Activated T-helper 1 cell treated with Interleukin-2 at 50 U/mL for 16 hours (primary cell): ENCODE data around the gene MARCHF10.
"Not testable (repeated sequence)": the region's sequence is repeated elsewhere in the genome, so short reads cannot be mapped to it uniquely, and the experiment has no call there.

Source experiments
- DNase-seq: peaks from one replicate; pipeline ENCODE4 v3.0.0-alpha.2; 2020; ENCODE audit warnings: low read depth

The MARCHF10 gene

DNA sequence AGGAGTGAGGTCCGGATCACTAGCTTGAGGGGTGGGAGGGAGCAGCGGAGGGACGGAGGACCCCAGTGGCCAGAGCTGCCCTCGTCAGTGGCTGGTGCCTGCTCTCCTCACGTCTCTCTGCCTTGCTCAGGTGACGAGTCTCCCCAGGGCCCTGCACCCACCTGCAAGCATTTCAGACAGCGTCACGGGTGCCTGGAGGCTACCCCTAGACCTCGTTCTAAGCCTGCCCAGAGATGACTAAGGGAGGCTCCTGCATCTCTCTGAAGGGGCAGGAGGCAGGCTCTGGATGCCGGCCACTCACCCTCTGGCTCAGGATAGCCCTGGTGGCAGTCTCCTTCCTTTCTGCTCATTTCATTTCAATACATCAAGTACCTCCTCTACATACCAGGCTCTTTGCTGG lies 111.9 kb downstream of the MARCHF10 start:
- no peak for DNase-seq

- not testable (repeated sequence) for DNase-seq
Measured at GRCh38 chr17:62695093-62695738, 112.9 kb downstream of the MARCHF10 start.

- no peak for DNase-seq
Measured at GRCh38 chr17:62693616-62694409, 114.3 kb downstream of the MARCHF10 start.

- DNase-seq, result no peak
Measured at GRCh38 chr17:62692721-62693431, 115.2 kb downstream of the MARCHF10 start.

DNA sequence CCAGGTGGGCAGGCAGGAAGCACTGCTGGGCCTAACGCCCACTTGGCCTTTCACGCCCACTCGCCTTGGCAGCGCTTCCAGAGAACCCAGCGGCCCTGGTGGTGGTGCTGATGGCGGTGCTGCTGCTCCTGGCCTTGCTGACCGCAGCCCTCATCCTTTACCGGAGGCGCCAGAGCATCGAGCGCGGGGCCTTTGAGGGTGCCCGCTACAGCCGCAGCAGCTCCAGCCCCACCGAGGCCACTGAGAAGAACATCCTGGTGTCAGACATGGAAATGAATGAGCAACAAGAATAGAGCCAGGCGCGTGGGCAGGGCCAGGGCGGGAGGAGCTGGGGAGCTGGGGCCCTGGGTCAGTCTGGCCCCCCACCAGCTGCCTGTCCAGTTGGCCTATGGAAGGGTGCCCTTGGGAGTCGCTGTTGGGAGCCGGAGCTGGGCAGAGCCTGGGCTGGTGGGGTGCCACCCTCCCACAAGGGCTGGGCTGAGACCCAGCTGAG lies 115.9 kb downstream of the MARCHF10 start:
- DNase-seq, result no peak

DNA sequence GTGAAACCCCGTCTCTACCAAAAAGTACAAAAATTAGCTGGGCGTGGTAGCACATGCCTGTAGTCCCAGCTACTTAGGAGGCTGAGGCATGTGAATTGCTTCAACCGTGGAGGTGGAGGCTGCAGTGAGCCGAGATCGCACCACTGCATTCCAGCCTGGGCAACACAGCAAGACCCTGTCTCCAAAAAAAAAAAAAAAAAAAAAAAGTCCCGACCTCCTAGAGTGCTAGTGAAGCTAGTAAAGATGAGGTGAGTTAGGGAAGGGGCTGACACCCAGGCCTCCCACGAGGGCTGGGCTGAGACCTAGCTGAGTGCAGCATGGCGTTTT lies 116.6 kb downstream of the MARCHF10 start:
- DNase-seq, result not testable (repeated sequence)

DNA sequence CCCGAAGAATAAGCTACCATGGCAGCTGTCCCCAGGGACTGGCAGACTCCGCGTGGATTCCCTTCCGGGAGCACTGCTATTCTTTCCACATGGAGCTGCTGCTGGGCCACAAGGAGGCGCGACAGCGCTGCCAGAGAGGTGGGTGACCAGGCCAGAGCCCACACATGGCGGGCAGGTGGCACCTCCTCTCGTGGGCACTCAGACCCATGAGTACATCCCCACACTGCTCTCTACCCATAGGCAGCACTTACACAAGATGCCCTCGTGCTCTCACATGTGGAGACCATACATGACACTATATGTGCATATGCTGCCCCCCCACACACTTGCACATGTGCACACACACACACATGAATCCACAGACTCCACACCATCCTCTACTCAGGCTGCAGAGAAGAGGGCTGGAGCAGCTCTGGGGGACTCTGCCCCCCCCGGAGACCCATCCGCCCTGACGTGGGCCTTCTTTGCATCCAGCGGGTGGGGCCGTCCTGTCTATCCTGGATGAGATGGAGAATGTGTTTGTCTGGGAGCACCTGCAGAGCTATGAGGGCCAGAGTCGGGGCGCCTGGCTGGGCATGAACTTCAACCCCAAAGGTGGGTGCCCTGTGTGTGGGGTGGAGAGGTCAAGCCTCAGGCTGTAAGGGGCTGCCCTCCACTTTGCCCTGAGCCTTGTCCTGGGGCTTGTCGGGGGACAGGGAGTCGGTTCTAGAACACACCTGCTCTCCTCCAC lies 117.8 kb downstream of the MARCHF10 start:
- DNase-seq, result no peak

- no peak for DNase-seq
Measured at GRCh38 chr17:62689441-62690167, 118.5 kb downstream of the MARCHF10 start.

DNA sequence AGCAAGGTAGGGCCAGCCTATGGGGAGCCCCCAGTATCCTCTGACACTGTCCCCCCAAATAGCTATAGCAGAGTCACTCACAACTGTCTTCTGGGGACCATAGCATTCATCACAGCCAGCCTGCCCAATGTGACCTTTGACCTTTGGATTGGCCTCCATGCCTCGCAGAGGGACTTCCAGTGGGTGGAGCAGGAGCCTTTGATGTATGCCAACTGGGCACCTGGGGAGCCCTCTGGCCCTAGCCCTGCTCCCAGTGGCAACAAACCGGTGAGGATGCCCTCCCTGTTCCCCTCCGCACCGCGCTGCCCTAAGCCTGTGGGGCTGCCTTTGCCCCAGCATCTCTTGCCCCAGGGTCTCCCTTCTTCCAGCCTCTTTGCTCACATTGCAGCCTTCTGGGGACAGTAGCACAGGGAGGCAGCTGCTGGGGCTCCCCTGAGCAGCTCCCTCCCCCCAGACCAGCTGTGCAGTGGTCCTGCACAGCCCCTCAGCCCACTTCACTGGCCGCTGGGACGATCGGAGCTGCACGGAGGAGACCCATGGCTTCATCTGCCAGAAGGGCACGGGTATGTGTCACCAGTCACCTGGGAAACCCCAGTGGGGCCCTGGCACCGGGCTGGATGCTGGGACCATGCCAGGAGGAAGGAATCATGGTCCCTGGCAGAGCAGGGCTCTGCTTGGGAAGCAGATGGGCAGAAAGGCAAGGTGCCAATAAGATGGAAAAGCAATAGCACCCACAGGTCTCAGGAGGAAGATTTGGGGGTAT lies 119.5 kb downstream of the MARCHF10 start:
- DNase-seq, result no peak

DNA sequence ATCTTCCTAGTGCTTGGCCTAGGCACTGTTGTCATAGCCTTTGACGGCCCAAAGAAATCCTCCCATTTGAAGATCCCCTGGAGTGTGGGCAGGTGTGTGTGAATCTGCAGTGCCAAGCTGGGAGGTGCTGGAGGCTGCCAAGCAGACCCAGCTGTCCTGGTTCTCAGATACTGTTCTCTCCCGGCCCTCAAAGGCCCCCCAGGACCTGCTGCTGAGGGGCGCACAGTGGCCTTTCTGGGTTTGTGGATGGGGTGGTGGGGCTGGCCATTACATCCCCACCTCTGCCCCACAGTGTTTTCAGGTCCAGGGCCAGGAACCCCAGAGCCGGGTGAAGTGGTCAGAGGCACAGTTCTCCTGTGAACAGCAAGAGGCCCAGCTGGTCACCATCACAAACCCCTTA lies 120.1 kb downstream of the MARCHF10 start:
- no peak for DNase-seq

DNA sequence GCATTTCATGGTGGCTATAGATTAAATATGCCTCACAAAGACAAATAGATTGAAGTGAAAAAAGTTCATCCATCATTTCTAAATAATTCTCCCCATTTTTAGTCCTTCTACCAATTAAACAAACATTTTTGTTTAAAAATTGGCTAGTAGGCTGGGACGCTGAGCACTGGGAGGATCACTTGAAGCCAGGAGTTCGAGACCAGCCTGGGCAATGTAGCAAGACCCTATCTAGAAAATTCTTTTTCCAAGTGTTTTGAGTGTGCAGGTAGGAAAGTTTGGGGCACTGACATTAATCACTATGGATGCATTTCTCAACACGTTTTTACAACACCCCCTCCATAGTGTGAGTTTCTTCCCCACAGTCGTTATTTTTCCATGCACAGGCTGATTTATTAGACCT lies 123.9 kb downstream of the MARCHF10 start:
- no peak for DNase-seq

- DNase-seq, result no peak
Measured at GRCh38 chr17:62681939-62682381, 126.2 kb downstream of the MARCHF10 start.

GRCh38 chr17:62681061-62681938 lies 126.8 kb downstream of the MARCHF10 start:
- DNase-seq, result no peak

DNA sequence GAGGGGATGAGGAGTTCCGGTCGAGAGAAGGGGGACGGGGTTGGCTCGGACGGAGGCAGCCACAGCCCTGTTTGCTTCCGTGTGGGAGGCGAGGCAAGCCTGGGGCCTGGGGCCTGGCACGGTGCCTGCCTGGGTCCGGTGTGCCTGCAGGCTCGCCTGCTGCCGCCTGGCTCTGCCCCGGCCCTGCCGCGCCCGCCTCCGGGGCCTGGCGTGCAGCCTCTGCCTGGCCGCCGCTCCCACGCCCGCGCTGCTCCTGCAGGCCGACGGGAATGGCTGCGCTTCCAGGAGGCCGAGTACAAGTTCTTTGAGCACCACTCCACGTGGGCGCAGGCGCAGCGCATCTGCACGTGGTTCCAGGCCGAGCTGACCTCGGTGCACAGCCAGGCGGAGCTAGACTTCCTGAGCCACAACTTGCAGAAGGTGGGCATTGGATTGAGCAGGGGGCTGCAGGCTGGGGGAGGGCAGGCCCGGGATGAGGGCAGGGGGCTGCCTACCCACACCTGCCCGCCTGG lies 127.5 kb downstream of the MARCHF10 start:
- no peak for DNase-seq

DNA sequence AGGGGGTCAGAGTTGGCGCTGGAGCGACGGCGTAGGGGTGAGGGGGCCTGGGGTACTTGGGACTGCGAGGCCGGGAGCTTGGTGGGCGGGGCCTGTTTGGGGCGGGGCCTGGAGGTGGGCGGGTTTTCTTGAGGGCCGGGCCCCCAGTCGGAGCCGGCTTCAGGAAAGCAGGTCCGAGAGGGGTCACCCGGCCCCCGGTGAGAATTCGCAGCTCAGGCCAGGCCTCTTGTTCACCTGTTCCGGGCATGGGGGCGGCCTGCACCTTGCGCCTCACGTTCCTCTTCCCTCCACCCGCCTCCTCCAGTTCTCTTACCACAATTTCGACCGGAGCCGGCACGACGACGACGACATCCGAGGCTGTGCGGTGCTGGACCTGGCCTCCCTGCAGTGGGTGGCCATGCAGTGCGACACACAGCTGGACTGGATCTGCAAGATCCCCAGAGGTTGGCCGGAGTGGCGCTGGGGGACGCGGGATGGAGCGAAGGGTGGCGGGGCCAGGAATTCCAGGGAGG lies 128.2 kb downstream of the MARCHF10 start:
- DNase-seq, result no peak

GRCh38 chr17:62678214-62678919 lies 129.7 kb downstream of the MARCHF10 start:
- DNase-seq, result no peak

- no peak for DNase-seq
Measured at GRCh38 chr17:62676952-62677596, 131.0 kb downstream of the MARCHF10 start.
